Lower lobe of right lung (tissue), 2 donors: Measurements from ENCODE around the gene CDH23. TPM values are rescaled to one million over a fixed set of nuclear protein-coding genes. Genes with fewer than 3 reads are reported as not detected.

Experiments
- ATAC-seq, 2 donors: fragments of 200-7000 bp; cut with Tn5 transposase; one replicate each; pipeline ENCODE4 v1.9.1; 2020 to 2022; ENCODE audit warnings: mild to moderate bottlenecking in 2 of 2, moderate library complexity in 2 of 2
- DNase-seq: peaks from one replicate; pipeline ENCODE4 v3.0.0-alpha.2; 2020
- H3K27ac ChIP-seq: fragments of 200-600 bp; one replicate; pipeline ENCODE4 v1.8.0; 2022
- H3K27me3 ChIP-seq: fragments of 200-600 bp; one replicate; pipeline ENCODE4 v1.8.0; 2022; ENCODE audit warnings: low read depth
- H3K36me3 ChIP-seq: fragments of 200-600 bp; one replicate; pipeline ENCODE4 v1.8.0; 2022; ENCODE audit warnings: mild to moderate bottlenecking
- H3K4me1 ChIP-seq: fragments of 200-600 bp; one replicate; pipeline ENCODE4 v1.8.0; 2022
- H3K4me3 ChIP-seq: fragments of 200-600 bp; one replicate; pipeline ENCODE4 v1.8.0; 2022; ENCODE audit warnings: mild to moderate bottlenecking
- H3K9me3 ChIP-seq: fragments of 200-600 bp; one replicate; pipeline ENCODE4 v1.8.0; 2022
- intact Hi-C: fragments of 100-400 bp; cut with DNase I; formaldehyde crosslinking; loops from one replicate; pipeline ENCODE4 v1.11.0; 2022
- total RNA-seq: library from RNA; stranded (reverse); fragmentation: NEBNext Ultra II Directional; extraction: Animal tissue kit (Norgen Biotek cat#: 25700); gene quantifications from one replicate; pipeline ENCODE4 v1.2.1, GENCODE V29; 2021
- TF ChIP-seq, protein P1 (sequence below): fragments of 200-600 bp; IDR thresholded peaks from one replicate; pipeline ENCODE4 v1.8.0; 2022; ENCODE audit warnings: antibody characterized with exemption, mild to moderate bottlenecking
- donor health status: DM: no; HTN: yes; CAD: no; lungs with severe emphysema.

Gene CDH23
- total RNA-seq, 1 donor from 2014 or later: 9.4 TPM

DNA sequence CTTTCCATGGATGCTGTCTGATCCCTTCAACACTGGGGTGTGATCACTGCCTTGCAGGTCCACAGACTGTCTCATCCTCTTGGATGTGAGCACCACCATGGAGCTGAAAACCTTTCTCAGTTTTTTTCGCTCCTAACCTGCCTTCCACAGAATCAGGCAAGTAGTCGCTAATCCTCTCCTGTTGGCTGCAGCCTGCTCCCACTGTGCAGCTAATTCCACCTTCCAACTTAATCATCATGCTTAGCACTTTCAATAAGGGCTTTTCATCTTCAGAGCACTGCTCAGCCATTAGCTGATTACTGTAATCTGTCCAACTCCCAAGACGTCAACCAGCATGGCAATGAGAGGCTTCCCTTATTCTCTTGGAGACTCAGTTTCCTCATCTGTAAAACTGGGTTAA lies 15.1 kb upstream of the CDH23 start:
- Histone ChIP-seq H3K27me3 (no peaks in the 10 kb centered on the region), H3K27ac (no peak overlapping the region), H3K9me3 (no peaks in the 10 kb centered on the region), H3K4me1 (peaks cover 17% of the 10 kb centered on the region), H3K4me3 (no peak overlapping the region), H3K36me3 (no peaks in the 10 kb centered on the region)
- TF ChIP-seq, protein P1, sequence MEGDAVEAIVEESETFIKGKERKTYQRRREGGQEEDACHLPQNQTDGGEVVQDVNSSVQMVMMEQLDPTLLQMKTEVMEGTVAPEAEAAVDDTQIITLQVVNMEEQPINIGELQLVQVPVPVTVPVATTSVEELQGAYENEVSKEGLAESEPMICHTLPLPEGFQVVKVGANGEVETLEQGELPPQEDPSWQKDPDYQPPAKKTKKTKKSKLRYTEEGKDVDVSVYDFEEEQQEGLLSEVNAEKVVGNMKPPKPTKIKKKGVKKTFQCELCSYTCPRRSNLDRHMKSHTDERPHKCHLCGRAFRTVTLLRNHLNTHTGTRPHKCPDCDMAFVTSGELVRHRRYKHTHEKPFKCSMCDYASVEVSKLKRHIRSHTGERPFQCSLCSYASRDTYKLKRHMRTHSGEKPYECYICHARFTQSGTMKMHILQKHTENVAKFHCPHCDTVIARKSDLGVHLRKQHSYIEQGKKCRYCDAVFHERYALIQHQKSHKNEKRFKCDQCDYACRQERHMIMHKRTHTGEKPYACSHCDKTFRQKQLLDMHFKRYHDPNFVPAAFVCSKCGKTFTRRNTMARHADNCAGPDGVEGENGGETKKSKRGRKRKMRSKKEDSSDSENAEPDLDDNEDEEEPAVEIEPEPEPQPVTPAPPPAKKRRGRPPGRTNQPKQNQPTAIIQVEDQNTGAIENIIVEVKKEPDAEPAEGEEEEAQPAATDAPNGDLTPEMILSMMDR: no peak
- intact Hi-C loops: no loop called here
- DNase-seq: no peak
- ATAC-seq: no peak

DNA sequence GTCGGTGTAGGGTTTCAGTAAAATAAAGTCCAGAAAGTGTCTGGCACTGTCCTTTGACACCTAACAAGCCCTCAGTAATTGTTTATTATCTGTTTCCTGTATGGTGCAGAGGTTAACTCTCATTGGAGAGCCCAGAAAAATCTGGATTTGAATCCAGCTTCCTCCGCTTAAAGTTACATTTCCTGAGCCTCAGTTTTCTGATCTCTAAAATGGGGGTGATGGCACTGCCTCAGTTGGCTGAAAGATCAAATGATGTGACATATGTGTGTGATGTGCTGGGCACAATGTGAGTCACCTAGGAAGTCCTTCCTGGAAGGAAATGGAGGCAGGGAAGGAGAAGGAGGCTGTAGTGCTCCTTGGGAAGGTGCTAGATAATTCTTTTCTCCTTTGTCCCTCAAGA lies 14.7 kb upstream of the CDH23 start:
- DNase-seq (no peak), ATAC-seq (no peak)
- TF ChIP-seq, protein P1: no peak
- no peak overlapping the region for H3K27ac ChIP-seq
- H3K9me3 ChIP-seq: no peaks in the 10 kb centered on the region
- peaks cover 12% of the 10 kb centered on the region for H3K4me1 ChIP-seq
- H3K4me3 ChIP-seq: no peak overlapping the region
- intact Hi-C loops: no loop called here
- no peaks in the 10 kb centered on the region for H3K36me3 ChIP-seq
- no peaks in the 10 kb centered on the region for H3K27me3 ChIP-seq

DNA sequence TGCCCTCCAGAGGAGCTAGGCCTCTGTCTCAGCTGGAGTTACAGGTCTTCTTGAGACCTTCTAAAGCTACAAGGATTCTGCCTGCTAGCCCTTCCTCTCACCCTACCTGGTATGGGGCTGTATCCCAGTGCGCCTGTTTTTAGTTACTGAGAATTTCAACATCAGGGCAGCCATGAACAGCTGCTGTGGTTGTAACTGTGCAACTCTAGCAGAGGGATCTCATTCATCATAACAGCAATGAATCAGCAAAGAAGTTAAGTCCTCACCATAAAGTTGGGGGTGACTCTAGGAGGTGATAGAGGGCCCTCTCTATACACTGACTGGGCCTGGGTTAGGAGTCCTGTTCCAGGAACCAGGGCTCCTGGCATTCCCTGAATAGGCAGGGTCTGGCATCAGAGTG lies 14.0 kb upstream of the CDH23 start:
- Histone ChIP-seq H3K27ac (no peak overlapping the region), H3K4me1 (peaks cover 8% of the 10 kb centered on the region), H3K9me3 (no peaks in the 10 kb centered on the region), H3K36me3 (no peaks in the 10 kb centered on the region), H3K4me3 (no peak overlapping the region), H3K27me3 (no peaks in the 10 kb centered on the region)
- intact Hi-C loops: no loop called here
- no peak for DNase-seq
- no peak for ATAC-seq
- TF ChIP-seq, protein P1: no peak

DNA sequence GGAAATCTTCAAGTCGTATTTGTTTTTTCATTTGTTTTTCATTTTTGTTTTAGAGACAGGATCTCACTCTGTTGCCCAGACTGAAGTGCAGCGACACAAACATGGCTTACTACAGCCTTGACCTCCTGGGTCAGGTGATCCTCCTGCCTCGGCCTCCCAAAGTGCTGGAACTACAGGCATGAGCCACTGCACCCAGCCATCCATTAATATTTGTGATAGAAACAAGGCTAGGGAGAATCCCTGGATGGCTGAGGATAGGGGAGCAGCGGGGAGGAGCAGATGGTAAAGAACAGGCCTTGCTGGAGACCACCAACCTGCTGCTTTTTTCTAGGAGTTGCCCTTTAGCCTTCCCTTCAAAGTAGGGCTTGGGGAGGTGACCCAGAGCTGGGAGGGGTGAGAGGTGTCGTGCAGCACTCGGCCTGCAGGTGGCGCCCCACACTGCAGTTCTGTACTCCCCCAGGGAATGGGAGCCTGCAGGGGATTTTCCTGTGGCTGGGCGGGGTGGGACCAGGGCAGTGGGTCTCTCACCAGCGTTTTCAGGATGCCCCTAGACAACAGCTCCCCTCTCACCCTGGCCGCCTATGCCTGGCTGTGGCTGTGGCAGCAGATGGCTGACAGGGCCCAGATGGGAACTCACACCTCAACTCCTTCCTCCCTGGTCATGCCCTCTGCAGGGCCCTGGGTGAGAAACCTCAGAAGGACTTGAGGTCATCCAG lies 12.6 kb upstream of the CDH23 start:
- H3K36me3 ChIP-seq: no peaks in the 10 kb centered on the region
- H3K4me1 ChIP-seq: no peaks in the 10 kb centered on the region
- TF ChIP-seq, protein P1: peak; percentile 89
- ATAC-seq (peak; percentile 92 to 93), DNase-seq (peak; percentile 79)
- intact Hi-C loops: no loop called here
- H3K27me3 ChIP-seq: no peaks in the 10 kb centered on the region
- no peaks in the 10 kb centered on the region for H3K9me3 ChIP-seq
- H3K27ac ChIP-seq: no peak overlapping the region
- no peak overlapping the region for H3K4me3 ChIP-seq

DNA sequence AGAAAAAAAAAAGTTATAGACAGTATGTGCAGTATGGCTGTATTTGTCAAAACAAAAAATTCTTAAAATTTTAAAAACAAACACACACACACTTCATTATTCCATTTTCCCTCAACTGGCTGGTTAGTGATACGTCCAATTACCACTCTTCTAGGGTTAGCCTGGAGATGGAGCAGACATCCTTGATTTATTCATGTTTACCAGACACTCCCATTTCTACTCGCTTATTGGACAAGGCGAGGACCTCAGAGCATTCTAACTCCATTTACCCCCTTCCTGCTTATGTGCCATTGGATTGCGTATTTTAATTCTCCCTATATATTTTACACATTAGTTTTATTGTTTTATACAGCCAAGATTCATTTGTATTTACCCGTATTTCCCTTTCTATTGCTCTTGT lies 8.5 kb upstream of the CDH23 start:
- no peaks in the 10 kb centered on the region for H3K36me3 ChIP-seq
- H3K9me3 ChIP-seq: no peaks in the 10 kb centered on the region
- ATAC-seq (no peak), DNase-seq (no peak)
- TF ChIP-seq, protein P1: no peak
- no peak overlapping the region for H3K27ac ChIP-seq
- intact Hi-C loops: no loop called here
- no peak overlapping the region for H3K4me3 ChIP-seq
- no peaks in the 10 kb centered on the region for H3K4me1 ChIP-seq
- H3K27me3 ChIP-seq: peaks cover 11% of the 10 kb centered on the region
